ENCODE results near the gene TMEM229B. TPM values are rescaled to one million over a fixed set of nuclear protein-coding genes. Genes with fewer than 3 reads are reported as not detected.
"Not testable (repeated sequence)": the region's sequence is repeated elsewhere in the genome, so short reads cannot be mapped to it uniquely, and the experiment has no call there.

The TMEM229B gene
- total RNA-seq, 2 donors from 2014 or later, result 1.1 to 1.5 TPM

GRCh38 chr14:67453575-67454300 is 34.8 kb downstream of the TMEM229B start:
- H3K27me3 Mint-ChIP-seq (ENCODE audit: insufficient read depth), result no peaks in the 10 kb centered on the region
- TF ChIP-seq CTCF (conservative IDR thresholded peaks at IDR 0.05), result peak; percentile 15
- Histone ChIP-seq H3K4me3 (ENCODE audit: low read length) (no peak overlapping the region), H3K4me1 (ENCODE audit: control insufficient read depth, insufficient read depth, low read length) (no peaks in the 10 kb centered on the region), H3K27ac (ENCODE audit: low read depth, low read length) (no peak overlapping the region), H3K27me3 (ENCODE audit: control insufficient read depth, insufficient read depth, low read length, poor library complexity, severe bottlenecking) (no peaks in the 10 kb centered on the region), H3K9ac (ENCODE audit: extremely low read depth, low read length, poor library complexity, severe bottlenecking) (no peak overlapping the region), H3K36me3 (ENCODE audit: control insufficient read depth, insufficient read depth, low read length) (no peaks in the 10 kb centered on the region), H3K9me3 (ENCODE audit: control insufficient read depth, low read length) (peaks cover 18% of the 10 kb centered on the region)
- H3K36me3 Mint-ChIP-seq (ENCODE audit: low read depth), result peaks cover 11% of the 10 kb centered on the region
- H3K9me3 Mint-ChIP-seq, result peaks cover 33% of the 10 kb centered on the region
- no peak overlapping the region for H3K4me3 Mint-ChIP-seq
- no peak for DNase-seq
- H3K4me1 Mint-ChIP-seq, result peaks cover 6% of the 10 kb centered on the region
- WGBS, 2 experiments (ENCODE audit: insufficient coverage in 1 of 2, insufficient read length in 1 of 2), result 90 to 100% methylated on average over 3 to 5 of the region's 5 CpGs
- no peak overlapping the region for H3K27ac Mint-ChIP-seq

GRCh38 chr14:67451667-67452066 is 36.9 kb downstream of the TMEM229B start:
- not testable (repeated sequence) for H3K9ac ChIP-seq (ENCODE audit: extremely low read depth, low read length, poor library complexity, severe bottlenecking); H3K4me3 Mint-ChIP-seq; H3K27ac ChIP-seq (ENCODE audit: low read depth, low read length); H3K36me3 ChIP-seq (ENCODE audit: control insufficient read depth, insufficient read depth, low read length); H3K27me3 ChIP-seq (ENCODE audit: control insufficient read depth, insufficient read depth, low read length, poor library complexity, severe bottlenecking); H3K27me3 Mint-ChIP-seq (ENCODE audit: insufficient read depth); H3K4me1 ChIP-seq (ENCODE audit: control insufficient read depth, insufficient read depth, low read length); DNase-seq; H3K27ac Mint-ChIP-seq; H3K4me3 ChIP-seq (ENCODE audit: low read length)
- Mint-ChIP-seq H3K9me3 (peaks cover 39% of the 10 kb centered on the region), H3K36me3 (ENCODE audit: low read depth) (peaks cover 11% of the 10 kb centered on the region), H3K4me1 (peaks cover 12% of the 10 kb centered on the region)
- peaks cover 18% of the 10 kb centered on the region for H3K9me3 ChIP-seq (ENCODE audit: control insufficient read depth, low read length)
- 90 to 95% methylated on average over 2 to 6 of the region's 6 CpGs for WGBS, 2 experiments (ENCODE audit: insufficient coverage in 1 of 2, insufficient read length in 1 of 2)

- Histone ChIP-seq H3K27me3 (ENCODE audit: control insufficient read depth, insufficient read depth, low read length, poor library complexity, severe bottlenecking) (no peaks in the 10 kb centered on the region), H3K4me1 (ENCODE audit: control insufficient read depth, insufficient read depth, low read length) (peaks cover 15% of the 10 kb centered on the region), H3K27ac (ENCODE audit: low read depth, low read length) (no peak overlapping the region), H3K9me3 (ENCODE audit: control insufficient read depth, low read length) (peaks cover 18% of the 10 kb centered on the region), H3K36me3 (ENCODE audit: control insufficient read depth, insufficient read depth, low read length) (no peaks in the 10 kb centered on the region), H3K9ac (ENCODE audit: extremely low read depth, low read length, poor library complexity, severe bottlenecking) (no peak overlapping the region), H3K4me3 (ENCODE audit: low read length) (no peak overlapping the region)
- H3K36me3 Mint-ChIP-seq (ENCODE audit: low read depth), result peaks cover 11% of the 10 kb centered on the region
- no peak for DNase-seq
- peaks cover 33% of the 10 kb centered on the region for H3K4me1 Mint-ChIP-seq
- 92 to 98% methylated on average over 2 of the region's 2 CpGs for WGBS, 2 experiments (ENCODE audit: insufficient coverage in 1 of 2, insufficient read length in 1 of 2)
- peaks cover 39% of the 10 kb centered on the region for H3K9me3 Mint-ChIP-seq
- no peaks in the 10 kb centered on the region for H3K27me3 Mint-ChIP-seq (ENCODE audit: insufficient read depth)
- H3K4me3 Mint-ChIP-seq, result no peak overlapping the region
- TF ChIP-seq CTCF (conservative IDR thresholded peaks at IDR 0.05), result no peak
- no peak overlapping the region for H3K27ac Mint-ChIP-seq
Measured at GRCh38 chr14:67449096-67449495, 39.4 kb downstream of the TMEM229B start.
